ENCODE results near the gene PCGF3.

GRCh38 chr4:666822-667544, 38.6 kb upstream of the PCGF3 start:
- TF ChIP-seq CTCF (conservative IDR thresholded peaks at IDR 0.05; ENCODE audit: low read length) (no peak), EZH2phosphoT487 (IDR thresholded peaks at IDR 0.05; ENCODE audit: borderline replicate concordance) (no peak)

Measured in Loucy (cell line).